ENCODE results near the gene SYPL1. TPM values are rescaled to one million over a fixed set of nuclear protein-coding genes. Genes with fewer than 3 reads are reported as not detected.

The SYPL1 gene
- total RNA-seq, 1 donor from 2014 or later, result 37.5 TPM

DNA sequence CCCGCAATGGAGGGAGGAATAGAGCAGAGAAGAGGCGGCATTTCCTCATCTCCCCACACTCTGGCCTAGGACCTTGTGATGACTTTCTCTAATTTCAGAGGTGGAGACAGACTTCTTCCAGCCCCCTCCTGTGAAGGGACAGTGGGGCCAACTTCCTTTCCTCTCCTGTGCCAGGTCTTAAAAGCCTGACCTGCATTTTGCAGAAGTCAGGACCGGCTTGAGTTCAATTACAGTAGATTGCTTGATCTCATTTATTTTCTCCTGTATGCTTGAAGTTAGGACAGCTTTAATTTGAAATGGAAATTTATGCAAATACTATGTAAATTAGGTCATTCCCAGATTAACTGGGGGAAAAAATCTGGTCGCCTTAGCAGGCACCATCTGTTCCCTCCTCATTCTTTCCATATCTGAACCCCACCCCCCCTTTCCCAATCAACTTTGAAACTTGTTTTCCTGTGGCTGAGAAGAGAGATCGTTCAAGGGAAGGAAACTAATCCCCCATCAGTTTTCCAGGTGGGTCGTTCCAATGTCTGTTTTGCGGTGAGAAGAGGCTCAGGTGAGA lies 57.1 kb downstream of the SYPL1 start:
- no peak for DNase-seq (ENCODE audit: low spot score in 2 of 2)
- FAIRE-seq, result no peak

DNA sequence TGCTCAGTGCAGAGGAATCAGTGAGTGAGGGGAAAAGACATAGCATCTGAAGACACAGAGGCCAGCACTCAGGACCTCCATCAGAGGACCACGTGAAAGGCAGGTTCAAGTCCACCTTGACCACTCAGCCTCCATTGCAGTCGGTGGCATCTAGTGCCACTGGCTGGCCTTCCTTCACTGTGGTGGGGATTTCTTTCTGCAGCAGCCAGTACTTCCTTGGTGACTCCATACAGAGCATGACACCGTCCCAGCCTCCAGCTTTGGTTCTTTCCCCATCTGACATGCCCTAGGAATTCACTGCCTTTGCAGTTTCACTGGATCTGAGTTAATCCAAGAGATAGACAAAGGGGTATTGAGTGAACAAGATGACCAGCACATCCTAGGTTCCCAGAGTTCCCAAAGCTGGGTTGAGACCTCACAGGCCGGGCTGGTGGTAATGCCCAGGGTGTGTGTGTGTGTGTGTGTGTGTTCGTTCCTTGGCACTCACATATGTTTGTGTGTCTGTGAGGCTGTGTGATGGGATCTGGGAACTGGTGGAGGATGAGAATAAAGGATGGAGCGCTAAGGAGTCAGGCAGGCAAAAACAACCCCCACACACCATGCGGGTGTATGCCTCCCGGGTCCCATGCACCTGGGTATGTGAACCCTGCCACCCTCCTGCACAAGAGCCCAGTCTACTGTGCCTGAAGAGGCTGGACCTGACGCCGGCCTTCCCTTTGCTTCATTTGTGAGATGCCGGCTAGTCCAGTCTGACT lies 57.8 kb downstream of the SYPL1 start:
- DNase-seq (ENCODE audit: low spot score in 2 of 2) (no peak), FAIRE-seq (no peak)

DNA sequence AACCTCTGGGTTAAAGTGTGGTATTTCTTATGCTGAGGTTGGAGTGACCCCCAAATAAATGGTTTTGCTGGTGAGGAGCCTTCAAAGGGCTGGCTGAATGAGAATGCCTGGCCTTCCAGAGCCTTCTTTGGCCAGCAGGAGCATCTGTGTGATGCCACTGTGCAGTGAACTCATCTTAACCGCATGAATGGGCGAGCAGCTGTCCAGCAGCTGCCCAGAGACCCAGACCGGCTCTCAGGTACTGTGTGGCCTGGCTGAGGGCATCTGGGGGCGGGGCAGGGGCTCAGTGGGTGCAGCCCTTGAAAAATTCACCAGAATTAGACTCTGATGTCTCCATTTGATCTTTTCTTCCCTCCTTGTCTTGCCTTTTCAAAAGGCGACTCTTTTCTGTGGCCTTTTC lies 59.0 kb downstream of the SYPL1 start:
- FAIRE-seq (no peak), DNase-seq (ENCODE audit: low spot score in 2 of 2) (no peak)

DNA sequence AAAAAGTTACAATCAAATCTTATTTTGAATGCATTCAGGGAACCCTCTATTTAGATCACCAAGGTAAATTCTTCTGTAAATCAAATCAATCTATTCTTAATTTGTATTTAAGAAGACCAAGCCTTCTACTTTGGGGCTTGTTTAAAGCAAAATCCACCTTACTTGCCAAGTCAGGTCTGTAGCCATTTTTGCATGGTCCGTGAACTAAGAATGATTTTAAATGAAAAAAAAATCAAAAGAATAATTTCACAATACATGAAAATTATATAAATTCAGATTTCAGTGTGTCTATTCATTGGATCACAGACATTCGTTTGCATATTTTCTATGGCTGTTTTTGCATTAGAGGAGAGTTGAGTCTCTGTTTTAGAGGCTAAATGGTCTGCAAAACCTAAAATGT lies 59.4 kb downstream of the SYPL1 start:
- DNase-seq (ENCODE audit: low spot score in 2 of 2) (no peak), FAIRE-seq (no peak)

DNA sequence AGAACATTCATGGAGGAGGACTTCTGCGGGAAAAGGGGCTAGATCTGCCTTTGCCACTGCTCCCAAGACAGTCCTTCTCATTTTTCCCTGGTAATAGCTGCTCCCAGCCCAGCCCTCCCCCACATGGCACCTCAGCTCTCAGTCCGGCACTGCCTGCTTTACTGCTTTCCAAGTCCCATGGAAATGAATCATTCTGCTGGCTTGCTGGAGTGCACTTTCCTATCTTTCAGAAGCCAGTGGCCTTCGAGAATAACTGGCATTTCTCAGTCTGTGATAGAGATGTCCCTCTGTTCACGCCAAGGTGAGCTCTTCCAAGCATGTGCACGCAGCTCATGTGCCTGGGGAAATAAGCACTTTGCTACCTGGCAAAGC lies 61.4 kb downstream of the SYPL1 start:
- FAIRE-seq, result no peak

DNA sequence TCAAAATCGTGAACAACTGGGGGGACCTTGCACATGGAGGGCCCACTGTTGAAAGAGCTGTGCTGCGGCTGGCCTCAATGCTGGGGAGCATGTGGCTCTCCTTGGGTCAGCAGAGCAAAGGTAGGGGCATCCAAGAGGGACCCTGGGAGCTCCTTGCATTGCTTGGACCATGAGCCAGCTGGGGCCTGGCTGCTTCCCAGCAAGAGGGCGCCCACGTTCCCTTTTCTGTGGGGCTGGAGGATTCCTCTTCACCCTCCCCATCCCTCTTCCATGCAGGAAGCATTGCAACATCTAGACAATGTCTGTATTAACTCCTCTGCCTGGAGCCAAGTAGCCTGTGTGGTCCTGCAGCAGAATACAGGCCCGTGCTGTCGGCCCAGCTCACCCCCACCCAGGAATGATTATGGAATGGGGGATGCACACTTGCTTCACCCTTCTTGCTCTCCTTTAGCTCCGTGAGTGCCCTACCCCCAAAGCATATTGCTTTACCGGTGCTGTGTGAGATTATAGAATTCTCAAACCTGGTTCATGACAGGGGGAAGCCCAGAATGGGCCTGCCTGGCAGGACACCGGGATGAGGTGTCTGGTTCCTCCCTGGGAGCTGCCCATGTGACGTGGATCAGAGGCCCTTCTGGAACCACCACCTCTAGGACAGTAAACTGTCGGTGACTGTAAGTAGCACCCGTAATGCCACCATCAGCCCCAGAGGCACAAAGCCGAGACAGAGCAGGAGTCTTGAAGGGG lies 61.9 kb downstream of the SYPL1 start:
- DNase-seq (ENCODE audit: low spot score in 2 of 2), result no peak
- no peak for FAIRE-seq

More for the DNA sequence above, 61.4 kb downstream of the SYPL1 start:
- DNase-seq (ENCODE audit: low spot score in 2 of 2), result no peak

DNA sequence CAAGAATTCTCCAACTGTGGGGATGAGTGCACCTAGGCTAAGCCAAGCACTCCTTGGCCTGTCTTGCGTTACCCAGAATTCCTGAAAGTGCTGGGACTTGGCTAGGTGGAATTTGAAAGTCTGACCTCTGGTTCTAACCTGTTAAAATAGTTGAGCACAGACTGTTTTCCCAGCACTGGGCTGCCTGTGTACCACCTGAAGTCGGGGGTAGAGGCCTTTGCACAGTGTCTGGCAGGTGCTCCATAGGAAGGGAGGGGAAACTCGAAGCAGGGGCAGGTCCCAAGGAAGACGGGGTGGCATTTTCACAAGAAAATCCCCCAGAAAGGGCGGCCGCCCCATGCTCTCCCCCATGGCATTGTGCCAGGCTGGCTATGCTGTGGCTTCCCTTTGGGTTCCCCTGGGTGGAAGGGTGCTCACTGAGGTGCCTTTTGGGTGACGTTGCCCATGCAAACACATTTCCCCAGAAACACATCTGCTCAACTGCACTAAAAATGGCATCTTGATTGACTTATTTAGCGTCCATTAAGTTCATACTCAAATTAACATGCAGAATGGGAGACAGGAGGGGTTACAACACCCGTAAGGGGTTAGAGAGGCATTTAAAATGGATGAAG lies 62.9 kb downstream of the SYPL1 start:
- FAIRE-seq (no peak), DNase-seq (ENCODE audit: low spot score in 2 of 2) (no peak)

DNA sequence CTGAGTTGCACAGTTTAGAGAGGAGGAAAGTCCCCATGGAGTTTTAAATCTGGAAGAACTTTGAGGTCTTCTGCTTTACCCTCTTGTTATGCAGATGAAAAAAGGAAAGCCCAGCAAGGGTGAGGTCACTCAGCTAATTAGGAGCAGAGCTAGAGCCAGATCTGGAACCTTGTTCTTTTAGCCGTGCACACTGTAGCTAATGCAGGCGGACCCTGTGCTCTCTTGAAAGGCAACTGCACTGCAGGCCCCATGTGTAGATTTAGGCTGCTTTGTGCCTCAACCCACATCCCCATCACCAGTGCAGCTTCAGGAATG lies 63.4 kb downstream of the SYPL1 start:
- FAIRE-seq, result no peak
- DNase-seq (ENCODE audit: low spot score in 2 of 2), result no peak

DNA sequence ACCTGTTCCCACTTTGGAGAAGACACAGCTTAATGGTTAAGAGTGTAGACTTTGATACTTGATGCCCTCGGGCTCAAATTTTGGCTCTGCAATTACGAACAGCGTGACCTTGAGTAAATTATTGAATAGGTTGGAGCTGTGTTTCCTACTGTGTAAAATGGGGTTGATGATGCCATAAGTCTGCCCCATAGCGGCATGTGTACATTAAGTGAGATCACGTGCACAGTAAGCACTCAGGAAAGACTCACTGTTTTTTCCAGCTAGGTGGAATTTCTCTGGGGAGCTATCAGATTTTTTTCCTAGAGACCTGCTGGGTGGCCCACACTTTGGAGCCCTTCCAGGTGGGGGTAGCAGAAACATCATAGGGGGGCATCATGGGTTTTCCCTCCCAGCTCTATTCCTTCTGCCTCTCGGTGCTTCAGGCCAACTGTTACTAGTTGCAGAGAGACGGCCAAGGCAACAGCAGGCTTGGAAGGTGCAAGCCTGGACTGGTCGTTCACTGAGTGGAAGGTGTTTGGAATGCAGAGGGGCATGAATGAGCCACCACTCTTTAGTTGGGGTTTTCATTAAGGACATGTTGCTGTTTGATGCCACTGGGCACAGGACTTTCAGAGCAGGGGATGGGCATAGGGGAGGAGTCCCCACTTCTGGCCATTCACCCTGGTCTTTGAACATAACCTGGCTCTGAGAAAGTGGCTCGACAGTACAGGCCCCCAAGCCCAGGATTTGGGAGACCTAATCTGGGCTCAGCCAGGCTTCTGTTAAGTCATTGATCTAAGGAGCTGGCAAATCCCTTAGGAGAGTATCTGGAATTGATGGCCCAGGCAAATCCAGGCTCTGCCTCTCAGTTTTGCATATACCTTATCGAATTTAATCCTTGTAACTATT lies 64.0 kb downstream of the SYPL1 start:
- FAIRE-seq (no peak), DNase-seq (ENCODE audit: low spot score in 2 of 2) (no peak)

DNA sequence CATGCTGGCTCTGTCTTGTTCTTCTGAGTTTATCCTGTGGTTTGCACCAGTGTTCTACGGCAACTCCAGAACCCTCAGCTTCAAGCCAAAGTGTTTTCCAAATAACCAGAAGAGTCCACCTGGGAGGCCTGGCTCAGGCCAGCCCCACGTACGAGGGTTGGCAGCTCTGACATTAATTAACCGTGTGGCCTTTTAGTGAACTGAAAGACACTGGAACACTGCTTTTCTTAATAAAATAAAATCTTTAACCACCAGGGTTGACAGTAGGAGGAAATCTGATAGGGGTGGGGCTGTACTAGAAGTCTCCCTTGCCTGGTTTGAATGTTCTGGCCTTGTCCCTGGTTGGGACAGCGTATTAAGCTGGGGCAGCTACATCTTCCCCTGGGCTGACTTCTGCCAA lies 64.9 kb downstream of the SYPL1 start:
- DNase-seq (ENCODE audit: low spot score in 2 of 2) (no peak), FAIRE-seq (no peak)

DNA sequence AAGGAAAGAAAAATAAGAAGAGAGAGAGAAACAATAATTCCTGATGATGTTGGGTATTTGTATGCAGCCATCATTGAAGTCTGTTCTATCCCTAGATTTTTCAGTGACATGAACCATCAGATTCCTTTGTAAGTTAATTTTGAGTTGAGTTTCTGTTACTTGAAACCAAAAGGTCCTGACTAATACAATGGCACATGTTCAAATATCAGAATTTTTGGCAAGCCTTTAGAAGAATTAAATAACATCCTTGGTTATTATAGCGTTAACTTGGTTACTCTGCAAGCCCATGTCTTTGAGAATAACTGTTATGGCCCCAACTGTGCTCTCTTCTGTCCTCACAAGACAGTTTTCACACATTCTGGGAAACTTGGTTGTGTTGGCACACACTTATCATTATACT lies 66.5 kb downstream of the SYPL1 start:
- DNase-seq (ENCODE audit: low spot score in 2 of 2) (no peak), FAIRE-seq (no peak)

DNA sequence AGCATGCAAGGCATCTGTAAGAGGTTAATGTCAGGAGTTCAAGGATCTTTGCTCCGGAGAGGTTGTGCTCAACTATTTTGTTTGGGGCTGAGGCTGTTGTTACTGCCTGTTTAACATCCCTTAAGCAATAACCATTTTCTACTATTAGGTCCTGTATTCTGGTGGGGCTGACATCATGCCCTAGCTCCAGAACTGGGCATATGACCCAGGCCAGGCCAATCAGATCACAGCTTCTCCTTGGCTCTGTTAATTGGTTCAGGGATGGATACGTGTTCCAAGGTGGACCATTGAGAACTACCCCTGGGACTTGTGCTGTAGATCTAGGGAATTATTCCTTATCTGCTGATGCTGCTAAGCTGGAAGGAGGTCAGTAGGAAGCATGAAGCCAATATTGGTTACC lies 67.0 kb downstream of the SYPL1 start:
- DNase-seq (ENCODE audit: low spot score in 2 of 2) (no peak), FAIRE-seq (no peak)

DNA sequence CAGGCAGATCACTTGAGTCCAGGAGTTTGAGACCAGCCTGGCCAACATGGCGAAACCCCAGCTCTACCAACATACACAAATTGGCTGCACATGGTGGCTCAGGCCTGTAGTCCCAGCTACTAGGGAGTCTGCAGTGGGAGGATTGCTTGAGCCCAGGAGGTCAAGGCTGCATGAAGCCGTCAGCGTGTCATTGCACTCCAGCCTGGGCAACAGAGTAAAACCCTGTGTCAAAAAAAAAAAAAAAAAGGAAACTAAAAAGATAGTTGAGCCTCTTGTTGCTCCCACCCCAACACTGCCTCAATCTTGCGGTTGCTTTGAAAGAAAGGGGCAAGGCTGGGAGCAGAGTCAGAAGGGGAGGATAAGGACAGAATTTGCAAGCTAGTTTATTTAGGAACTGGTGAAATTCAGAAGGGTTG lies 69.9 kb downstream of the SYPL1 start:
- FAIRE-seq (no peak), DNase-seq (ENCODE audit: low spot score in 2 of 2) (no peak)

DNA sequence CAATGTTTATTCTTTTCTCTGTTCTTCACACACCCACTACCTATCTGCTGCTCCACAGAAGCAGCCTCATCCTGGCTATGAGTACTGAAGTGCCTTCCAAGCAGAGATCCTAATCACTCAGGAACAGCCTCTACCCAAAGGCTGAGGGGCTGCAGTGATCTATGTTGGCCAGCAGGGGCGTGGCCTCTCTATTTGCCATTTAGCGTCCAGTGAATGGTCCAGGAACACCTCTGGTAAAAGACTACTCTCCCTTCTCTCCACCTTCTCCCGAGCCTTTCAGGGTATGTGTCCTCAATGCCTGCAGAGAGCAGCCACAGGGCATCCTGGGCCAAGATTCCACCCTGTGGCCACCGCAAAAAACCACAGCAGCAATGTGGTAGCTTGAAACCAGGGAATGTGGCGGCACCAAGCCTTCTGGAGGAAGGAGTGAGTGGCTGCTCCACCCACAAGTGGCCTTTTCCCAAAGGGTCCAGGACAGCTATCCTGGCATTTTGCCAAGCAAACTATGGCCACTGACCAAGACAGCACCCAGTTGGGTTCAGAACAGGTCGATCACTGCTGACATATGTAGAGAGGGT lies 70.9 kb downstream of the SYPL1 start:
- DNase-seq (ENCODE audit: low spot score in 2 of 2) (peak in 1 of 2 donors; percentile 47), FAIRE-seq (no peak)

Other genes starting within 250 kb of the SYPL1 start
- gene ATXN7L1, start 235.7 kb downstream of the SYPL1 start, total RNA-seq, result 7.7 TPM
- gene CDHR3, start 149.0 kb downstream of the SYPL1 start, total RNA-seq, result 11.4 TPM
- gene NAMPT, start 172.7 kb upstream of the SYPL1 start, total RNA-seq, result 50.1 TPM